ENCODE data around the gene AGTRAP. TPM values are rescaled to one million over a fixed set of nuclear protein-coding genes. Genes with fewer than 3 reads are reported as not detected.
A peak's percentile ranks its signal among the peaks of the same experiment; 100 is the strongest.

Gene AGTRAP
- total RNA-seq, 2 donors from 2014 or later, result 18.2 to 34.9 TPM

- H3K4me1 ChIP-seq, result peaks cover 13% of the 10 kb centered on the region
- intact Hi-C loops (cut with DNase I), result no loop called here
- H3K36me3 ChIP-seq, result no peaks in the 10 kb centered on the region
- peak overlapping the region in 1 of 2 donors; percentile 55 for H3K9ac ChIP-seq (ENCODE audit: low read depth in 2 of 2, low read length in 2 of 2)
- DNase-seq, result peak; percentile 71
- H3K9me3 ChIP-seq, result no peaks in the 10 kb centered on the region
- H3K27me3 ChIP-seq, result no peaks in the 10 kb centered on the region
- no peak for TF ChIP-seq CTCF (IDR thresholded peaks at IDR 0.05)
- H3K4me3 ChIP-seq, result no peak overlapping the region
- peak overlapping the region; percentile 83 for H3K27ac ChIP-seq
These were observed 51.4 kb downstream of the AGTRAP start for GRCh38 chr1:11787251-11787803.

- Histone ChIP-seq H3K9ac (ENCODE audit: low read depth in 2 of 2, low read length in 2 of 2) (peak overlapping the region in 1 of 2 donors; percentile 55), H3K36me3 (no peaks in the 10 kb centered on the region), H3K9me3 (no peaks in the 10 kb centered on the region), H3K27me3 (no peaks in the 10 kb centered on the region), H3K27ac (peak overlapping the region; percentile 83), H3K4me1 (peaks cover 13% of the 10 kb centered on the region), H3K4me3 (no peak overlapping the region)
- intact Hi-C loops (cut with DNase I), result no loop called here
- DNase-seq, result no peak
- no peak for TF ChIP-seq CTCF (IDR thresholded peaks at IDR 0.05)
These were observed 52.0 kb downstream of the AGTRAP start for GRCh38 chr1:11787804-11788436.

GRCh38 chr1:11788549-11789053 is 52.7 kb downstream of the AGTRAP start:
- Histone ChIP-seq H3K4me3 (no peak overlapping the region), H3K4me1 (peaks cover 13% of the 10 kb centered on the region), H3K9me3 (no peaks in the 10 kb centered on the region), H3K27ac (peak overlapping the region; percentile 83), H3K9ac (ENCODE audit: low read depth in 2 of 2, low read length in 2 of 2) (peak overlapping the region; percentile 32 to 52), H3K36me3 (no peaks in the 10 kb centered on the region), H3K27me3 (no peaks in the 10 kb centered on the region)
- no peak for TF ChIP-seq CTCF (IDR thresholded peaks at IDR 0.05)
- intact Hi-C loops (cut with DNase I), result no loop called here
- no peak for DNase-seq

GRCh38 chr1:11789126-11790067 is 53.5 kb downstream of the AGTRAP start:
- no peak for TF ChIP-seq CTCF (IDR thresholded peaks at IDR 0.05)
- Histone ChIP-seq H3K4me3 (no peak overlapping the region), H3K27me3 (no peaks in the 10 kb centered on the region), H3K36me3 (no peaks in the 10 kb centered on the region), H3K4me1 (peaks cover 13% of the 10 kb centered on the region), H3K27ac (peak overlapping the region; percentile 83), H3K9ac (ENCODE audit: low read depth in 2 of 2, low read length in 2 of 2) (peak overlapping the region; percentile 38 to 52), H3K9me3 (no peaks in the 10 kb centered on the region)
- intact Hi-C loops (cut with DNase I), result no loop called here
- no peak for DNase-seq

- Histone ChIP-seq H3K27me3 (no peaks in the 10 kb centered on the region), H3K4me1 (peaks cover 13% of the 10 kb centered on the region), H3K27ac (peak overlapping the region; percentile 83), H3K4me3 (no peak overlapping the region), H3K9me3 (no peaks in the 10 kb centered on the region), H3K9ac (ENCODE audit: low read depth in 2 of 2, low read length in 2 of 2) (peak overlapping the region; percentile 38 to 47), H3K36me3 (no peaks in the 10 kb centered on the region)
- intact Hi-C loops (cut with DNase I), result no loop called here
- no peak for DNase-seq
- TF ChIP-seq CTCF (IDR thresholded peaks at IDR 0.05), result no peak
These were observed 54.4 kb downstream of the AGTRAP start for GRCh38 chr1:11790101-11790879.
